NCI-H510A treated with DMSO at 0.1 percent for 48 hours (cell line): ENCODE data around the gene LAMA3.

Source experiments
- DNase-seq: peaks from one replicate; lab custom pipeline; 2025; lab: John Stamatoyannopoulos, UW

LAMA3 gene

GRCh38 chr18:23779696-23780303 is 90.5 kb downstream of the LAMA3 start:
- no peak for DNase-seq

DNA sequence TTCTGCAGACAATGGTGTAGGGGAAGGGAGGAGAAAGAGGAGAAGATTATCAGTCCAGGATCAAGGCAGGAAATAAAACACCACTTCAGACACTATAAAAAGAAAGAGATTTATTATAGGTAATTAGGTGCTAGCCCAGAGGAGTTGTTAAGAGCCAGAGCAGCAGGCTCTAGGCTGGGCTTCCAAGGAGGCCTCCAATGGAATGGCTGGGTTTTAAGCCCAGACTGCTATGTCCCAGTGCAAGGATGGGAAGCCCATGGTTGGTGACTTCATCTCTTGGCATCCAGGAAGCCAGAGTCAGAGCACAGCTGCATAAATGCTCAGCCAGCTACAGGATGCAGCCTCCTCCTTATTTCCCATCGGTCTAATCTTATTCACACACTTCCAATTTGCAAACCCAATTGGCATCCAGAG is 95.6 kb downstream of the LAMA3 start:
- DNase-seq, result no peak

- no peak for DNase-seq
These were observed 103.8 kb downstream of the LAMA3 start for GRCh38 chr18:23793051-23793450.

DNA sequence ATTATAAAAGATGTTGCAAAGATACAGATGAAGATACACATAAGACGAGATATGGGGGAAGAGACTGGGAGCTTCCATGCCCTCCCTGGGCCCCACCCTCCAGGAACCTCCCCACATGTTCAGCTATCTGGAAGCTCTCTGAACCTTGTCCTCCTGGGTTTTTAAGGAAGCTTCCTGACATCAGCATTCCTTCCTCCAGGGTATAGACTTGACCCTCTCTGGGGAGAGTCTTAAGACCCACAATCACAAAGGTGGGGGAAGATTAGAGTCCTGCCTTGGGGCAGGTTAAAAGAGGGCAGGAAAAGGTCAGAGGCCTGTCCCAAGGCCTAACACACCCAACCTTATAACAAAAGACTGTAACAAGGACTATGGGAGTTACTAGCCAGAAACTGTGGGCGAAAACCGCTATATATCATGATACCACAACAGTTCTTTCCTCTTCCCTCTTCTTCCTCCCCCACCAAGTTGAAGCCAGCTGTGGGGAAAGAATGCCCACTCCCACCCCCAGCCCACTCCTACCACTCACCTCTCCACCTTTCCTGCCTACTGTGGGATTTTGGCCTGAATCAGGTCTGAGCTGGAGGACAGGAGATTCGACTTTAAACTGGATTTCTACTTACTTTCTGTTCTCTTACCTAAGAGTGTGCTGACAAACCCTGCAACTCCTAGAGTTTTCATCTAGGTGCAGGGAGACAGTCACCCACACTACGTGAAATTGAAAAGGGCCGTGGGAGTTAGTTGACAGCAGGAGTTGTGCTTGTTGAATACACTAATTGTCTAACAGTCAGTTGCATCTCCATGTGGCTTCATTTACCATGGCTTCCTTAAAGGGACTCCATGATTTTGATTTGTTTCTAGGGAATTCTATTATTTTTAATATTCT is 105.0 kb downstream of the LAMA3 start:
- DNase-seq, result no peak

DNA sequence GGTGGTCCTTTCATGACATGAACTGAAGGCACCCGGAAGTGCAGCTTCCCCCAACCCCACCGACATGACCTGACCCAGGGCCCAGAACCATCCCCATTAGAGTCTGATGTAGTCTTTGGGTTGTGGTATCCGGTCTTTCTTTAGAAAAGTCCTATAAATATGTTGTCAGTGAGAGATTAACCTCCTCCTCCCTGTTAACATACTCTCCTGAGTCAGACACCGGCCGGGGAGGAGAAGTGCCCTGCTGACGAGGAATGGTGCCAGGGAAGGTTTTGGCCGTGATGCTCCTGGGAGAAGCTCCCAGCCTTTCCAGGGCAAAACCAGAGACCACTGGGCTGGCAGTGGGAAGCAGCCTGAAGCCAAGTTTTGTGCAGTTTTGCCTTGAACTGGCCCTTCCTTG is 109.0 kb downstream of the LAMA3 start:
- DNase-seq, result no peak

- DNase-seq, result no peak
These were observed 109.6 kb downstream of the LAMA3 start for GRCh38 chr18:23798824-23799223.

- no peak for DNase-seq
These were observed 110.3 kb downstream of the LAMA3 start for GRCh38 chr18:23799540-23799939.

- DNase-seq, result no peak
These were observed 111.6 kb downstream of the LAMA3 start for GRCh38 chr18:23800902-23801301.

DNA sequence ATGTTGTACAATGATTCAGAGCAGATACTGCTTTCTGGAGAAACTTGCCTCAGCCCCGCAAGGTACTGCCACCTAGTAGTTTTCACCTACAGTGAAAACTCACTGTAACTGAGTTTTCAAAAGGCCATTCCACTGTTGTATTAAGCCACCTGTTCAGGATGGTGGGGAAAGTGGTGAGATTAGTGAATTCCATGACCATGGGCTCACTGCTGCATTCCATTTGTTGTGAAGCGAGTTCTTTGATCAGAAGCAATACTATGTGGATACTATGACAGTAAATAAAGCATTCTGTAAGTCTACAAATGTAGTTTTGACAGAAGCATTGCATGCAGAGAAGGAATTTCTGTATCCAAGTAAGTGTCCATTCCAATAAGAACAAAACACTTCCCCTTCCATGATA is 113.6 kb downstream of the LAMA3 start:
- DNase-seq, result no peak

GRCh38 chr18:23803755-23804154 is 114.5 kb downstream of the LAMA3 start:
- no peak for DNase-seq

GRCh38 chr18:23805898-23806297 is 116.6 kb downstream of the LAMA3 start:
- no peak for DNase-seq

GRCh38 chr18:23809415-23809814 is 120.2 kb downstream of the LAMA3 start:
- DNase-seq, result no peak

- DNase-seq, result no peak
These were observed 121.1 kb downstream of the LAMA3 start for GRCh38 chr18:23810396-23810795.

DNA sequence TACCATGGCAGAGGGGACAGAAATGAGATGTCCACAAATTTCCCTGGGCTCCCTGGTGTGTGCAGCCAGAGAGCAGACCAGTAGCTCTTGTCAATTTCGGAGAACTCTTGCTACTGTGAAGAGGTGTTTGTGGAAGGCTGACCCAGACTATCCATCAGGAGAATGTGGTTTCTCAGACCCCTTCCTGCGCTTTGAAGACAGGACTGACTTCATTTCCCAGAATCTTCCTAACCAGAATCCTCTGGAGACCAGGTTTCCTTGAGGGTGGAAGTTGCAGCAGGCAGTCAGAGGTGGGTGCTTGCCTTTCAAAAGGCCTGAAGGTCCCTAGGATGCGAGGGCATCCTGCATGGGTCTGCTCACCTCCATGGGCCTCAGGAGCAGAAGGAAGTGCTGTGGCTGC is 121.9 kb downstream of the LAMA3 start:
- no peak for DNase-seq

GRCh38 chr18:23812546-23813440 is 123.5 kb downstream of the LAMA3 start:
- peak; percentile 18 for DNase-seq

- no peak for DNase-seq
These were observed 125.8 kb downstream of the LAMA3 start for GRCh38 chr18:23814991-23815614.

GRCh38 chr18:23816021-23816420 is 126.8 kb downstream of the LAMA3 start:
- no peak for DNase-seq

GRCh38 chr18:23816740-23817139 is 127.5 kb downstream of the LAMA3 start:
- DNase-seq, result no peak

DNA sequence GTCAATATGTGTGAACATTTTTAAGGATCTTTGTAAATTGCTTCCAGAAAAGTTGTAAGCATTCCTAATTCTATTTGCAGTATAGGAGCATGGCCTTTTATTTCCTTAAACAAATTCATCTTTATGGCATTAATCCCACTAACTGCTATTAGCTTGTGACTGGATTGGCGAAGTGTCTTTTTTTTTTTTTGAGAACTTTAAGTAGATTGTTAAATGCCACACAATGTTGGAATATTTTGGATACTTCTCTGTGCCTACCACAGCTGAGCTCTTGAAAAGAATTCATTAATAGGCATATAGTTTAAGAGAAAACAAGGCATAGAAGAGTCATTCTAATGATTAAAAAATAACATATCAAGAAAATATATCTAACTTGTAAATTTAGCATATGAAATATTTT is 129.7 kb downstream of the LAMA3 start:
- no peak for DNase-seq

- no peak for DNase-seq
These were observed 133.5 kb downstream of the LAMA3 start for GRCh38 chr18:23822590-23823385.

DNA sequence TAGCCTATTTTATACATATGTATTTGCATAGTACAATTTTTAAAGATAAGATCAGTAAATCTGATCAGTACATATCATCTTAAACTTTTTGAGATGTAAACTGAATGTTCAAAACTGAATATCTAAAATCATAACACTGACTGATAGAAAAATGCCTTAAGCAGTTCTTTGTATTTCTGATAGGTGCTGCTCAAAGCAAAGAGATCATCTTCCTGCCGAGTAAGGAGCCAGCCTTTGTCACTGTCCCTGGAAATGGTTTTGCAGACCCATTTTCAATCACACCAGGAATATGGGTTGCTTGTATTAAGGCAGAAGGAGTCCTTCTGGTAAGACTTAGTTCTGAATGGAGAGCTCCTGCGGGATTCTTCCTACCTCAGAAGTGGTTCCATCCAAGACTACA is 135.0 kb downstream of the LAMA3 start:
- DNase-seq, result no peak
